A673 (cell line): ENCODE data around the gene PCDH18.

ENCODE experiments used
- CTCF ChIP-seq: fragments of 300-800, 200-600 bp; sonication (generic); conservative IDR thresholded peaks from 2 replicates; pipeline ENCODE4 v1.5.1; 2017; ENCODE audit warnings: low read depth, mild to moderate bottlenecking, antibody characterized with exemption, low read length, moderate library complexity, mixed read lengths
- EZH2 ChIP-seq: fragments of 200-600 bp; sonication (generic); IDR thresholded peaks from 2 replicates; pipeline ENCODE4 v1.6.1; 2017; ENCODE audit warnings: borderline replicate concordance, low read depth, mild to moderate bottlenecking, mixed read lengths, antibody characterized with exemption, low read length; ENCODE audit not compliant: poor library complexity, severe bottlenecking

DNA sequence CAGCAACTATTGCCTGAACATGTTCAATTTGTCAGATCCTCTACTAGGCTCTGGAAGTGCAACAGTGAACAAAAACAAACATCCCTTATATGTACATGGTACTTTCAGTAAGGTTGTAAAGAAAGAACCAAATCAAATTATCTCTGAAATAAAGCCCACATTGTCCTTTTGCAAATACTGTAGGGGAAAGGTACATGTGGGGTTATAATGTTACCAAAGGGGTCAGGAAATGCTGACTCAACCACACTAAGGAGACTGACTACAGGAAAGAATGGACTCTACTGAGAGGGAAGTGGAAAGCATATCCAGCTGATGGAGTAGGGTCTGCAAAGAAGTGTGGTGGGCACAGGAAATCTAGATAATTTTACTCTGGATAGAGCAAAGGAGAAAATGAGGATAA is 61.5 kb downstream of the PCDH18 start:
- TF ChIP-seq CTCF, result no peak
- TF ChIP-seq EZH2, result no peak
